RPMI8226 (cell line): ENCODE results near the gene ARHGAP26.
A peak's percentile ranks its signal among the peaks of the same experiment; 100 is the strongest.

Source experiments
- DNase-seq: peaks from one replicate; pipeline ENCODE4 v3.0.0-alpha.2; 2015

ARHGAP26 gene

DNA sequence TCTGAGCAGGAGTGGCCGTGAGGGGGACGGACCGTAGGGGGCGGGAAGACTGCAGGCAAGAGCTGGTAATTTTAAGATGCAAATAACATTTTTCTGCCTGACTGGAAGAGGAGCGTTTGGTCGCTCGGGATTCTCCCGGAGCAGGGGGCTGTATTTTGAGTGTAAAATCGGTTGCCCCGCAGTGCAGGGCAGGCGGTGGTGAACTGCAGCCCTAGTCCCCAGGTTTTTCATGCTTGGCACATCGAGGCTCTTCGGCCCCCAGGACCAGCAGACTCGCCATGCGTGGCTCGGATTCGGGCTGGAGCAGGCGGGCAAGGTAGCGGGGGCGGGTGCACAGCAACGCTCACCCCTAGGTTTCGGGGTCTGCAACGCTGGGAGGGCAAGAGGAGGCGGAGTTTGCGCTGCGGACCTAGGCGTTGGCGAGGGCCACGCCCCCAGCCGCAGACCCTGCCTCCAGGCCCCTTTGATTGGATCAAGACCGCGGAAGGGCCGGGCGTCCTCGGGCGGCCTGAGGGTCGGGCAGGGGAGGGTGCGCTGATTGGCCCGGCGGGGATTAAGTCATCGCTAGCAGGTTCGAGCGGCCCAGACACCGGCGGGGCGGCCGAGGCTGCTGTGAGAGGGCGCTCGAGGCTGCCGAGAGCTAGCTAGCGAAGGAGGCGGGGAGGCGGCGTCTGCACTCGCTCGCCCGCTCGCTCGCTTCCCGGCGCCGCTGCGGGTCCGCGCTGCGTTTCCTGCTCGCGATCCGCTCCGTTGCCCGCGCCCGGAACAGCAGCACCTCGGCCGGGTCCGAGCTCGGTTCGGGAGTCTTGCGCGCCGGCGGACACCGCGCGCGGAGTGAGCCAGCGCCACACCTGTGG lies at the start of gene ARHGAP26:
Gene ARHGAP26 (plus strand): TSS at position 585 of the 857 bp plus-strand sequence. CDS start 385 bp downstream, outside the sequence.
- DNase-seq: peak; percentile 96

- peak; percentile 96 for DNase-seq
These were observed 49.4 kb upstream of the ARHGAP26 start for GRCh38 chr5:142720641-142721271.

- peak; percentile 39 for DNase-seq
These were observed 48.0 kb upstream of the ARHGAP26 start for GRCh38 chr5:142722146-142722545.

GRCh38 chr5:142722896-142723295 lies 47.3 kb upstream of the ARHGAP26 start:
- DNase-seq: peak; percentile 33

GRCh38 chr5:142724821-142725220 lies 45.4 kb upstream of the ARHGAP26 start:
- DNase-seq: no peak

DNA sequence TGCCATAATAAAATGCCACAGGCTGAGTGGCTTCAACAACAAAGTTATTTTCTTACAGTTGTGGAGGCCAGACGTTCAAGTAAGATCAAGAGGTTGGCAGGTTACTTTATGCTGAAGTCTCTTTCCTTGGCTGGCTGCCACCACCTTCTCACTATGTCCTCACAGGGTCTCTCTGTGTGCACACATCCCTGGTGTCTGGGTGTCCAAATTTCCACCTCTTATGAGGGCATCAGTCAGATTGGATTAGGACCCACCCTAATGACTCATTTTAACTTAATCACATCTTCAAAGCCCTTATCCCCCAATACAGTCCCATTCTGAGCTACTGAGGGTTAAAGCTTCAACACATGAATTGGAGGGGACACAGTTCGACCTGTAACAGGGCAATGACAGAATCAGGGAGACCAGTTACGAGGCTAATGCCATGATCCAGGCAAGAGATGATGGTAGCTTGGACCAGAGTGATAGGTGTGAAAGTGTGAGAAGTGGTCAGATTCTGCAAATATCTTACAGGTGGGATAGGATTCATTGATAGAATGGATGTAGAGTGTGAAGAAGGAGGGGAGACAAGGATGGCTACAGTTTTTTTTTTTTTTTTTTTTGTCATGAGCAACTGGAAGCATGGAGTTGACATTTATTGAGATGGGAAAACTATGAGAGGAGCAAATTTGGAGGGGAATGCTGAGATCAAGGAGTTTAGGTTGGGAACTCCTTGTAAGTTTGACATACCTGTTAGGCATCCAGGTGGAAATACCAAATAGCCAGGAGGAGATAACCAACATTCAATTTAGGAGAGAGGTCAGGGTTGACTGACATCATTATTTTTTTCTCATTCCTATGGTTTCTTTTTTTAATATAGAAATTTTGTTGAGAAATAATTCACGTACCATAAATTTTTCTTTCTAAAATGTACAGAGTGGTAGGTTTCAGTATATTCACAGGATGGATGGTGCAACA lies 44.7 kb upstream of the ARHGAP26 start:
- DNase-seq: peak; percentile 40

- DNase-seq: peak; percentile 26
These were observed 43.9 kb upstream of the ARHGAP26 start for GRCh38 chr5:142726188-142726731.

GRCh38 chr5:142727735-142728047 lies 42.5 kb upstream of the ARHGAP26 start:
- no peak for DNase-seq

- DNase-seq: no peak
These were observed 34.6 kb upstream of the ARHGAP26 start for GRCh38 chr5:142735323-142736246.

GRCh38 chr5:142736247-142736632 lies 33.9 kb upstream of the ARHGAP26 start:
- DNase-seq: no peak

- no peak for DNase-seq
These were observed 33.0 kb upstream of the ARHGAP26 start for GRCh38 chr5:142737179-142737578.

DNA sequence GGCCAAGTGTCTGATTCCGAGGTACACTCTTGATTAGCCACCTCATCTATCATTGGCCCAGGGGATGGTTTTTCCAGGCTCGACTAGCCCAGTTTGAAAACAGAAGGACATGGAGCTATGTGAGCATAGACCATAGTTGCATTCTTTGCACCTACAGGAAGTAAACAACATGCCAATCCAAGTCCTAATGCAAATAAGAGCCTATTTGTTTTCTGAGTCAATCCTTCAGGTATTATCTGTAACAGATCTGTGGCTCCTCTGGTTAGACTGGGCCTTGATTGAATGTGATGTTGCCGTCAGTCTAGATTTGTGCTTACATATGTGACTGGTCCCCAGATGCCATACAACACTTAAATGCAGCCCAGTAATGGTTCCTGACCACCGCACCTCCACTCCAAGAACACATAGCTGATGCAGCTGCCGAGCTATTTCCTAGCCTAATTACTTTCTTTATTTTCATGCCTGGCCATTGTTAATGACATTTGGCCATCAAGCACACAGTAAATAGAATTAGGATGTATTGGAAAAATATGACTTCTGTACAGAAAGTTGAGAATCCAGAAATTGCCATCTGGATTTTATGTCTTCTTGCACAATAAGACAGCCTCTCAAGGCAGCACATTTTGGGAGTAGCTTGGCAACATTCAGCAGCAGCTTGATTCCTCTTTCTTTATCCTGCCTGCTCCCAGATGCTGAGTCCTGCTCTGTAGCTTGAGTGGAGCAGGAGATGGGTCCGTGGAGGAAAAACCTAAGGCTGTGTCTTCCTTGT lies 29.5 kb upstream of the ARHGAP26 start:
- no peak for DNase-seq

GRCh38 chr5:142743592-142744441 lies 26.4 kb upstream of the ARHGAP26 start:
- no peak for DNase-seq

DNA sequence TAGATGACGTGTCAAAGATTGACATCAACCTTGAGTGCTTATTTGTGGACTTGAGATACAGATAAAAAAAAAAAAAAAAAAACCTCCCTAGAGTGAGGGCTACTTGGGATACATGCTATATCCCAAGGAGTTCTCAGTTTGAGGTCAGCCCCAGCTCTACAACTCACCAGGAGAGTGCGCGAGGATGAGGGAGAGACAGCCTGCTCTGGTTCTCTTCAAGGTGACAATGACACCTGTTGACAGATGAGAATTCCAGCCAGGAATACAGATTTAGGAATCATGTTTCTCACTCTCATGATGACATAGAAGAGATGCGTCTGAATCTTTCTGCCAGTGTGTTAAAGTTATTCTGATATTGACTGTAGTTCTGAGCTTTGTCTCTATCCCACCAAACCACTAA lies 24.9 kb upstream of the ARHGAP26 start:
- DNase-seq: no peak

DNA sequence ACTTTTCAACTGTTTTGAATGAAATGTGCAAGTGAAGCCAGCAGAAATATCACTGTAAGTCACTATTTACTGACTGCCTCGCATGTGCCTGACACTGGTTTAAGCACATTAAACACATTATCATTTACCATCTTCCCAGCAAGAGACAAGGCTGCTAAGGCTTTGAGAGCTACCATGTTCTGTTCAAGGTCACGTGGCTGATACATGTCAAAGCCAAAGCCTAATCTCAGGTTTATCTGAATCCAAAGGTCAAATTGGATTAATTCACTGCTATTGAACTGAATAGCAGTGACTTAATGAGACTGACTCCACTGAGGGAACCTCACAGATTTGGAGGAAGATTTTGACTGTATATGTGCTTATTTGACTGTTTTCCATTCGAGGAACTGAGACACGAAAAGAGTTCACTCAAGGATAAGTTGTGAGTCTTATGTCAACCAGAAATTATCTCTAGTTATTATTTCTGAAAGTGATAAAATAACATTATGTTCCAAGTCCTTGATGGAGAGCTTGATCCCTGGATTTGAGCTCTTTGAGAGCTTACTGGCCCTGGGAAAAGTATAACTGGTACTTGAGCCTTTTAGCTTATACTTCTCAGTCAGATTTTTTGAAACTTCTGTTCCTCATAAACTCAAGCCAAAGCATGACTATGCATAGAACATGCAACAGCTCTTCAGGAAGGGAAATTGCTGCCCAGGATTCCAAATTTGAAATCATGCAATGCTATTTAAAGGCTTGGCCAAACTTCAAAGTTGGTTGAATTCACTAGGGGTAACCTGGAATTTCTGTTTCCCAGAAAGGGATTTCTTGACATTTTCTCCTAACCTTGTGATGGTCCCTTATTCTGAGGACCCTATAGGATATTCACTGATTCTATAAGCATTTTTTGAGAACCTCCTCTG lies 23.4 kb upstream of the ARHGAP26 start:
- no peak for DNase-seq

DNA sequence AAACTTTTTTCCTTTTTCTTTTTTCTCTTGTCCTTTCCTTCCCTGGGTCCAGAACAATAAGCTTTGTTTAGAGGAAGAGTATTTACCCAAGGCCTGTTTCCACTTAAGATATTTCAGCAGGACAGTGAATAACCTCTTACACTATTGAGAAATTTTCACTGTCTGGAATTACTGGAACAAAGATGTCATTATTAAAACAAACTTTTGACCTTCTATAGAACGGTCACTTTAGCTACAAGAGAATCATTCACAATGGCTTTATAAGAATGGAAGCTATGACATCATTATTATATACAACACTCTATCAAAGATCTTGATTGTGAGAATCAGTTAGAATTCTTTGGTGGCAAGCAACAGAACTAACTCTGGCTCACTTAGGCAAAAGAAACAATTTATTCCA lies 22.0 kb upstream of the ARHGAP26 start:
- no peak for DNase-seq

DNA sequence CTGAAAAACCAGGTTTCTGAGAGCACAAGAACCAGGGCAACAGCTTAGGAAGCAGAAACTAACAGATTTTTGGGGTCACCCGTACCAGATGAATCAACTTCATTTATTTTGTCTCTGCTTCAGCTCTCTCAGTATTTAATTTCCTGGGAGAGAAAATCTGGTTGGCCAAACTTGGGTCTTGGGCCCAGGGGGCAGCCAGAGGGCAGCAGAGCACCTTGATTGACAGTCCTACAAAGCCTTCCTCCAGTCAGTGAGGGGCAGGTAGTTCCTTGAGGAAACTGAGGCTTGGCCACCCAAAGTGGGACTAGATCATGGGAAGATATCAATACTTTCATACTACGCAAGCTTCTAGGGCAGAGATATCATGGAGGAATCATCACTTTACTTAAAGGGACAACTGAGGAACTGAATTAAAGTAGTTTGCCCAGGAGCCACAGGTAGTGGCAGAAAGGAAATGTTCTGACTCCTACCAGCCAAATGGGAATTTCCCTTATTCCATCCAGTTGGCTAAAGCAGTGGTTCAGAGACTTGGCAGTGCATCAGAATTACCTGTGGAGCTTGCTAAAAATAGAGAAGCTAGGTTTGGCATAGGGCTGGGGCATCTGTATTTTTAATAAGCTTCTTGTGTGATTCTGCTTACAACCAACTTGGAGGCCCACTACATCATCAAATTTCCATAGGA lies 21.5 kb upstream of the ARHGAP26 start:
- peak; percentile 50 for DNase-seq

GRCh38 chr5:142749321-142749720 lies 20.9 kb upstream of the ARHGAP26 start:
- DNase-seq: no peak
